Memory B cell (primary cell): ENCODE measurements around the gene MROH2A.

Experiments
- ATAC-seq: fragments of 150-1000 bp; cut with Tn5 transposase; 2 replicates; pipeline ENCODE4 v1.10.0; 2021; ENCODE audit warnings: low read depth, mild to moderate bottlenecking, moderate library complexity
- DNase-seq, 2 donors: peaks; one replicate each; pipeline ENCODE4 v3.0.0; 2022; ENCODE audit warnings: low spot score in 2 of 2
- H3K27ac Mint-ChIP-seq: one replicate; pipeline ENCODE4 v1.8.0; 2022; ENCODE audit warnings: mild to moderate bottlenecking, moderate library complexity, mixed read lengths
- H3K27me3 Mint-ChIP-seq: one replicate; pipeline ENCODE4 v1.8.0; 2022; ENCODE audit warnings: mixed read lengths
- H3K36me3 Mint-ChIP-seq: one replicate; pipeline ENCODE4 v1.8.0; 2022; ENCODE audit warnings: mild to moderate bottlenecking, mixed read lengths
- H3K4me1 Mint-ChIP-seq: one replicate; pipeline ENCODE4 v1.8.0; 2022; ENCODE audit warnings: mixed read lengths
- H3K4me3 Mint-ChIP-seq: one replicate; pipeline ENCODE4 v1.8.0; 2022; ENCODE audit warnings: mild to moderate bottlenecking, moderate library complexity, mixed read lengths
- H3K9me3 Mint-ChIP-seq: one replicate; pipeline ENCODE4 v1.8.0; 2022; ENCODE audit warnings: mixed read lengths

Gene MROH2A

GRCh38 chr2:233824373-233824772, 46.2 kb downstream of the MROH2A start:
- DNase-seq (no peak), ATAC-seq (no peak)
- H3K4me1 Mint-ChIP-seq, result peaks cover 4% of the 10 kb centered on the region
- H3K9me3 Mint-ChIP-seq, result peaks cover 2% of the 10 kb centered on the region
- no peaks in the 10 kb centered on the region for H3K36me3 Mint-ChIP-seq
- H3K4me3 Mint-ChIP-seq, result no peak overlapping the region
- H3K27me3 Mint-ChIP-seq, result peaks cover 8% of the 10 kb centered on the region
- H3K27ac Mint-ChIP-seq, result no peak overlapping the region

GRCh38 chr2:233828546-233829192, 50.5 kb downstream of the MROH2A start:
- Mint-ChIP-seq H3K27me3 (peaks cover 4% of the 10 kb centered on the region), H3K4me3 (no peak overlapping the region), H3K27ac (no peak overlapping the region), H3K36me3 (no peaks in the 10 kb centered on the region), H3K9me3 (peaks cover 2% of the 10 kb centered on the region), H3K4me1 (peaks cover 6% of the 10 kb centered on the region)
- no peak for DNase-seq
- ATAC-seq, result no peak

GRCh38 chr2:233829193-233830110, 51.3 kb downstream of the MROH2A start:
- DNase-seq, result no peak

GRCh38 chr2:233830111-233830802, 52.1 kb downstream of the MROH2A start:
- Mint-ChIP-seq H3K4me1 (peaks cover 8% of the 10 kb centered on the region), H3K27ac (no peak overlapping the region), H3K36me3 (no peaks in the 10 kb centered on the region), H3K9me3 (peaks cover 2% of the 10 kb centered on the region), H3K27me3 (peaks cover 4% of the 10 kb centered on the region), H3K4me3 (no peak overlapping the region)
- DNase-seq (no peak), ATAC-seq (no peak)

More at GRCh38 chr2:233829193-233830110, 51.3 kb downstream of the MROH2A start:
- Mint-ChIP-seq H3K27me3 (peaks cover 4% of the 10 kb centered on the region), H3K9me3 (peaks cover 2% of the 10 kb centered on the region), H3K4me1 (peaks cover 8% of the 10 kb centered on the region), H3K27ac (no peak overlapping the region), H3K4me3 (no peak overlapping the region), H3K36me3 (no peaks in the 10 kb centered on the region)
- ATAC-seq, result no peak

- ATAC-seq, result no peak
- Mint-ChIP-seq H3K4me1 (peaks cover 8% of the 10 kb centered on the region), H3K9me3 (peaks cover 2% of the 10 kb centered on the region), H3K27ac (no peak overlapping the region), H3K36me3 (no peaks in the 10 kb centered on the region), H3K4me3 (no peak overlapping the region), H3K27me3 (peaks cover 4% of the 10 kb centered on the region)
- no peak for DNase-seq
These were observed 53.0 kb downstream of the MROH2A start for GRCh38 chr2:233831011-233831721.

- Mint-ChIP-seq H3K27me3 (peaks cover 3% of the 10 kb centered on the region), H3K27ac (no peak overlapping the region), H3K9me3 (no peaks in the 10 kb centered on the region), H3K36me3 (no peaks in the 10 kb centered on the region), H3K4me3 (no peak overlapping the region), H3K4me1 (peaks cover 8% of the 10 kb centered on the region)
- DNase-seq (no peak), ATAC-seq (no peak)
These were observed 53.7 kb downstream of the MROH2A start for GRCh38 chr2:233831861-233832260.

GRCh38 chr2:233832414-233832813, 54.3 kb downstream of the MROH2A start:
- DNase-seq (no peak), ATAC-seq (no peak)
- Mint-ChIP-seq H3K4me1 (peaks cover 5% of the 10 kb centered on the region), H3K9me3 (no peaks in the 10 kb centered on the region), H3K27ac (no peak overlapping the region), H3K4me3 (no peak overlapping the region), H3K36me3 (no peaks in the 10 kb centered on the region), H3K27me3 (no peaks in the 10 kb centered on the region)

- no peak overlapping the region for H3K4me3 Mint-ChIP-seq
- H3K9me3 Mint-ChIP-seq, result no peaks in the 10 kb centered on the region
- H3K36me3 Mint-ChIP-seq, result no peaks in the 10 kb centered on the region
- ATAC-seq (no peak), DNase-seq (no peak)
- no peaks in the 10 kb centered on the region for H3K27me3 Mint-ChIP-seq
- no peak overlapping the region for H3K27ac Mint-ChIP-seq
- peaks cover 4% of the 10 kb centered on the region for H3K4me1 Mint-ChIP-seq
These were observed 54.8 kb downstream of the MROH2A start for GRCh38 chr2:233832869-233833311.

GRCh38 chr2:233833345-233833744, 55.2 kb downstream of the MROH2A start:
- Mint-ChIP-seq H3K27ac (no peak overlapping the region), H3K9me3 (no peaks in the 10 kb centered on the region), H3K4me3 (no peak overlapping the region), H3K36me3 (no peaks in the 10 kb centered on the region), H3K4me1 (peaks cover 4% of the 10 kb centered on the region), H3K27me3 (no peaks in the 10 kb centered on the region)
- DNase-seq, result no peak
- no peak for ATAC-seq

GRCh38 chr2:233835230-233836186, 57.4 kb downstream of the MROH2A start:
- ATAC-seq (no peak), DNase-seq (no peak)
- peaks cover 4% of the 10 kb centered on the region for H3K4me1 Mint-ChIP-seq
- H3K27ac Mint-ChIP-seq, result no peak overlapping the region
- H3K36me3 Mint-ChIP-seq, result no peaks in the 10 kb centered on the region
- no peaks in the 10 kb centered on the region for H3K27me3 Mint-ChIP-seq
- H3K4me3 Mint-ChIP-seq, result no peak overlapping the region
- no peaks in the 10 kb centered on the region for H3K9me3 Mint-ChIP-seq

- peaks cover 2% of the 10 kb centered on the region for H3K4me1 Mint-ChIP-seq
- no peaks in the 10 kb centered on the region for H3K9me3 Mint-ChIP-seq
- H3K27me3 Mint-ChIP-seq, result no peaks in the 10 kb centered on the region
- no peak overlapping the region for H3K4me3 Mint-ChIP-seq
- ATAC-seq, result no peak
- no peak overlapping the region for H3K27ac Mint-ChIP-seq
- DNase-seq, result no peak
- no peaks in the 10 kb centered on the region for H3K36me3 Mint-ChIP-seq
These were observed 58.2 kb downstream of the MROH2A start for GRCh38 chr2:233836359-233836758.

GRCh38 chr2:233837694-233838229, 59.6 kb downstream of the MROH2A start:
- Mint-ChIP-seq H3K4me1 (peaks cover 2% of the 10 kb centered on the region), H3K36me3 (no peaks in the 10 kb centered on the region), H3K9me3 (no peaks in the 10 kb centered on the region), H3K27ac (no peak overlapping the region), H3K4me3 (no peak overlapping the region), H3K27me3 (no peaks in the 10 kb centered on the region)
- DNase-seq, result no peak
- no peak for ATAC-seq
